GM21576 (cell line): Measurements from ENCODE around the gene HMGCS2.

Experiments used
- ATAC-seq: cut with Tn5 transposase; IDR thresholded peaks from one replicate; pipeline ENCODE4 v1.9.1; 2021; ENCODE audit warnings: mild to moderate bottlenecking, moderate library complexity; ENCODE audit not compliant: unreplicated experiment

Gene HMGCS2

GRCh38 chr1:119768778-119769177, at the start of gene HMGCS2:
TSS of gene HMGCS2 (minus strand) at chr1:119768905. CDS start at chr1:119768844, 61 bp downstream.
- no peak for ATAC-seq

GRCh38 chr1:119818181-119818580, 49.5 kb upstream of the HMGCS2 start:
- no peak for ATAC-seq

GRCh38 chr1:119816407-119816806, 47.7 kb upstream of the HMGCS2 start:
- no peak for ATAC-seq

GRCh38 chr1:119815928-119816327, 47.2 kb upstream of the HMGCS2 start:
- no peak for ATAC-seq

- ATAC-seq: no peak
Observed at GRCh38 chr1:119815361-119815760, 46.7 kb upstream of the HMGCS2 start.

- ATAC-seq: no peak
Observed at GRCh38 chr1:119814288-119814687, 45.6 kb upstream of the HMGCS2 start.

- no peak for ATAC-seq
Observed at GRCh38 chr1:119811985-119812557, 43.4 kb upstream of the HMGCS2 start.

- no peak for ATAC-seq
Observed at GRCh38 chr1:119811387-119811786, 42.7 kb upstream of the HMGCS2 start, which contains the start of gene REG4. TSS of gene REG4 (minus strand) at chr1:119811460. CDS start at chr1:119808769, 2,691 bp downstream.

- ATAC-seq: peak; percentile 56
Observed at GRCh38 chr1:119808972-119809550, 40.4 kb upstream of the HMGCS2 start.

GRCh38 chr1:119808491-119808890, 39.8 kb upstream of the HMGCS2 start:
- no peak for ATAC-seq

- ATAC-seq: no peak
Observed at GRCh38 chr1:119806489-119806888, 37.8 kb upstream of the HMGCS2 start.

GRCh38 chr1:119805746-119806145, 37.0 kb upstream of the HMGCS2 start:
- no peak for ATAC-seq

- no peak for ATAC-seq
Observed at GRCh38 chr1:119805247-119805646, 36.5 kb upstream of the HMGCS2 start.

GRCh38 chr1:119799599-119800177, 31.0 kb upstream of the HMGCS2 start:
- no peak for ATAC-seq

- ATAC-seq: no peak
Observed at GRCh38 chr1:119799003-119799402, 30.3 kb upstream of the HMGCS2 start.

- no peak for ATAC-seq
Observed at GRCh38 chr1:119797606-119798005, 28.9 kb upstream of the HMGCS2 start.

GRCh38 chr1:119797162-119797561, 28.5 kb upstream of the HMGCS2 start:
- no peak for ATAC-seq

GRCh38 chr1:119795261-119796200, 26.8 kb upstream of the HMGCS2 start:
- ATAC-seq: no peak

GRCh38 chr1:119794876-119795240, 26.2 kb upstream of the HMGCS2 start:
- ATAC-seq: no peak

- no peak for ATAC-seq
Observed at GRCh38 chr1:119794230-119794875, 25.6 kb upstream of the HMGCS2 start.

GRCh38 chr1:119791377-119791776, 22.7 kb upstream of the HMGCS2 start:
- ATAC-seq: no peak
